Measurements from ENCODE around the gene VPS11.

The VPS11 gene

GRCh38 chr11:119085437-119085847 is 17.8 kb downstream of the VPS11 start:
- no peaks in the 10 kb centered on the region for H3K36me3 Mint-ChIP-seq
- peak overlapping the region; percentile 97 for H3K4me3 Mint-ChIP-seq
- H3K27ac Mint-ChIP-seq, result peak overlapping the region; percentile 95
- no peaks in the 10 kb centered on the region for H3K27me3 Mint-ChIP-seq
- peaks cover 14% of the 10 kb centered on the region for H3K4me1 Mint-ChIP-seq
- H3K9me3 Mint-ChIP-seq, result no peaks in the 10 kb centered on the region

- H3K27me3 Mint-ChIP-seq, result no peaks in the 10 kb centered on the region
- no peaks in the 10 kb centered on the region for H3K9me3 Mint-ChIP-seq
- no peak overlapping the region for H3K4me3 Mint-ChIP-seq
- peaks cover 14% of the 10 kb centered on the region for H3K4me1 Mint-ChIP-seq
- no peaks in the 10 kb centered on the region for H3K36me3 Mint-ChIP-seq
- no peak overlapping the region for H3K27ac Mint-ChIP-seq
Measured at GRCh38 chr11:119087123-119087522, 19.5 kb downstream of the VPS11 start.

GRCh38 chr11:119087747-119088241 is 20.2 kb downstream of the VPS11 start:
- Mint-ChIP-seq H3K36me3 (no peaks in the 10 kb centered on the region), H3K9me3 (no peaks in the 10 kb centered on the region), H3K4me1 (peaks cover 21% of the 10 kb centered on the region), H3K4me3 (no peak overlapping the region), H3K27ac (no peak overlapping the region), H3K27me3 (no peaks in the 10 kb centered on the region)

- Mint-ChIP-seq H3K27me3 (no peaks in the 10 kb centered on the region), H3K4me1 (peaks cover 24% of the 10 kb centered on the region), H3K36me3 (no peaks in the 10 kb centered on the region), H3K27ac (no peak overlapping the region), H3K9me3 (no peaks in the 10 kb centered on the region), H3K4me3 (no peak overlapping the region)
Measured at GRCh38 chr11:119088406-119088805, 20.8 kb downstream of the VPS11 start.

- Mint-ChIP-seq H3K9me3 (no peaks in the 10 kb centered on the region), H3K27ac (no peak overlapping the region), H3K4me3 (no peak overlapping the region), H3K27me3 (no peaks in the 10 kb centered on the region), H3K4me1 (peaks cover 29% of the 10 kb centered on the region), H3K36me3 (no peaks in the 10 kb centered on the region)
Measured at GRCh38 chr11:119089319-119089718, 21.7 kb downstream of the VPS11 start.

- Mint-ChIP-seq H3K27me3 (no peaks in the 10 kb centered on the region), H3K36me3 (no peaks in the 10 kb centered on the region), H3K4me1 (peaks cover 31% of the 10 kb centered on the region), H3K27ac (no peak overlapping the region), H3K4me3 (no peak overlapping the region), H3K9me3 (no peaks in the 10 kb centered on the region)
Measured at GRCh38 chr11:119091178-119091577, 23.6 kb downstream of the VPS11 start.

GRCh38 chr11:119091966-119092879 is 24.6 kb downstream of the VPS11 start:
- Mint-ChIP-seq H3K27ac (peak overlapping the region; percentile 26), H3K9me3 (no peaks in the 10 kb centered on the region), H3K4me3 (peak overlapping the region; percentile 52), H3K4me1 (peaks cover 30% of the 10 kb centered on the region), H3K36me3 (peaks cover 2% of the 10 kb centered on the region), H3K27me3 (no peaks in the 10 kb centered on the region)

- peaks cover 6% of the 10 kb centered on the region for H3K36me3 Mint-ChIP-seq
- peaks cover 25% of the 10 kb centered on the region for H3K4me1 Mint-ChIP-seq
- no peaks in the 10 kb centered on the region for H3K27me3 Mint-ChIP-seq
- peak overlapping the region; percentile 90 for H3K27ac Mint-ChIP-seq
- no peaks in the 10 kb centered on the region for H3K9me3 Mint-ChIP-seq
- H3K4me3 Mint-ChIP-seq, result peak overlapping the region; percentile 93
Measured at GRCh38 chr11:119092880-119093842, 25.5 kb downstream of the VPS11 start.

GRCh38 chr11:119093942-119094815 is 26.6 kb downstream of the VPS11 start:
- Mint-ChIP-seq H3K9me3 (no peaks in the 10 kb centered on the region), H3K27ac (peak overlapping the region; percentile 90), H3K27me3 (no peaks in the 10 kb centered on the region), H3K4me1 (peaks cover 31% of the 10 kb centered on the region), H3K4me3 (peak overlapping the region; percentile 93), H3K36me3 (peaks cover 13% of the 10 kb centered on the region)

GRCh38 chr11:119094816-119095065 is 27.1 kb downstream of the VPS11 start:
- Mint-ChIP-seq H3K9me3 (no peaks in the 10 kb centered on the region), H3K4me1 (peaks cover 32% of the 10 kb centered on the region), H3K4me3 (peak overlapping the region; percentile 92), H3K27me3 (no peaks in the 10 kb centered on the region), H3K27ac (peak overlapping the region; percentile 92), H3K36me3 (peaks cover 13% of the 10 kb centered on the region)

- peak overlapping the region; percentile 92 for H3K27ac Mint-ChIP-seq
- peak overlapping the region; percentile 92 for H3K4me3 Mint-ChIP-seq
- H3K36me3 Mint-ChIP-seq, result peaks cover 13% of the 10 kb centered on the region
- no peaks in the 10 kb centered on the region for H3K27me3 Mint-ChIP-seq
- peaks cover 38% of the 10 kb centered on the region for H3K4me1 Mint-ChIP-seq
- H3K9me3 Mint-ChIP-seq, result no peaks in the 10 kb centered on the region
Measured at GRCh38 chr11:119095066-119095880, 27.7 kb downstream of the VPS11 start.

- H3K27me3 Mint-ChIP-seq, result no peaks in the 10 kb centered on the region
Measured at GRCh38 chr11:119099711-119100110, 32.1 kb downstream of the VPS11 start.

GRCh38 chr11:119100246-119100970 is 32.8 kb downstream of the VPS11 start:
- Mint-ChIP-seq H3K36me3 (peaks cover 13% of the 10 kb centered on the region), H3K27ac (peak overlapping the region; percentile 90), H3K4me1 (peaks cover 47% of the 10 kb centered on the region), H3K27me3 (no peaks in the 10 kb centered on the region), H3K9me3 (no peaks in the 10 kb centered on the region), H3K4me3 (peak overlapping the region; percentile 98)

More at GRCh38 chr11:119099711-119100110, 32.1 kb downstream of the VPS11 start:
- Mint-ChIP-seq H3K36me3 (peaks cover 13% of the 10 kb centered on the region), H3K27ac (no peak overlapping the region), H3K9me3 (no peaks in the 10 kb centered on the region), H3K4me3 (peak overlapping the region; percentile 98), H3K4me1 (peaks cover 48% of the 10 kb centered on the region)

Measured in activated naive CD4-positive, alpha-beta T cell treated with anti-CD3 and anti-CD28 coated beads, Interleukin-2, amount 50 U/mL, for 24 hours (primary cell).